IPS-20b (cell line): ENCODE data around the gene NUSAP1.
"Not testable (repeated sequence)": the region's sequence is repeated elsewhere in the genome, so short reads cannot be mapped to it uniquely, and the experiment has no call there.

Experiments used
- H3K27ac ChIP-seq: one replicate; pipeline ENCODE4 v1.5.1; 2013; ENCODE audit warnings: low read length
- H3K27me3 ChIP-seq: 2 replicates; pipeline ENCODE4 v1.6.1; 2013; ENCODE audit warnings: mild to moderate bottlenecking, low read length, inconsistent platforms; ENCODE audit not compliant: insufficient read depth
- H3K36me3 ChIP-seq: 2 replicates; pipeline ENCODE4 v1.6.1; 2013; ENCODE audit warnings: low read depth, mild to moderate bottlenecking, inconsistent platforms, low read length, moderate library complexity; ENCODE audit not compliant: insufficient read depth
- H3K4me1 ChIP-seq: 2 replicates; pipeline ENCODE4 v1.6.1; 2013; ENCODE audit warnings: mild to moderate bottlenecking, control low read depth, inconsistent platforms, low read length, moderate library complexity; ENCODE audit not compliant: insufficient read depth
- H3K4me3 ChIP-seq: 2 replicates; pipeline ENCODE4 v1.5.1; 2013; ENCODE audit warnings: mild to moderate bottlenecking, low read length, inconsistent platforms
- H3K9ac ChIP-seq: 2 replicates; pipeline ENCODE4 v1.6.1; 2013; ENCODE audit warnings: low read depth, mild to moderate bottlenecking, inconsistent platforms, low read length, moderate library complexity
- H3K9me3 ChIP-seq: 2 replicates; pipeline ENCODE4 v1.6.1; 2013; ENCODE audit warnings: mild to moderate bottlenecking, low read depth, low read length, inconsistent platforms; ENCODE audit not compliant: insufficient read depth

The NUSAP1 gene

GRCh38 chr15:41332194-41333025, at the start of gene NUSAP1, which contains the start of gene OIP5:
Gene NUSAP1 (plus strand): TSS chr15:41332881. CDS start chr15:41332958, 77 bp downstream.
Gene OIP5 (minus strand): TSS chr15:41332591. CDS start chr15:41332561, 30 bp downstream.
- Histone ChIP-seq H3K4me1 (no peaks in the 10 kb centered on the region), H3K36me3 (0 out of 2 replicates have a peak, but pooled peaks cover 15% of the 10 kb centered on the region), H3K9me3 (no peaks in the 10 kb centered on the region)

GRCh38 chr15:41282980-41283652, 49.6 kb upstream of the NUSAP1 start:
- peak overlapping the region; percentile 99 for H3K9ac ChIP-seq
- H3K9me3 ChIP-seq, H3K27me3 ChIP-seq, H3K4me1 ChIP-seq: not testable (repeated sequence)
- peak overlapping the region; percentile 62 for H3K27ac ChIP-seq
- peaks cover 50% of the 10 kb centered on the region for H3K36me3 ChIP-seq
- H3K4me3 ChIP-seq: peak overlapping the region; percentile 98

More at GRCh38 chr15:41332194-41333025, at the start of gene NUSAP1, which contains the start of gene OIP5:
- Histone ChIP-seq H3K27ac (peak within 1 kb of the TSS; percentile 92), H3K4me3 (peak within 1 kb of the TSS; percentile 95), H3K9ac (peak within 1 kb of the TSS; percentile 99), H3K27me3 (no peaks in the 10 kb centered on the region)

GRCh38 chr15:41283653-41284426, 48.8 kb upstream of the NUSAP1 start:
- Histone ChIP-seq H3K9me3 (no peaks in the 10 kb centered on the region), H3K4me3 (peak overlapping the region; percentile 98), H3K9ac (peak overlapping the region; percentile 99), H3K36me3 (peaks cover 53% of the 10 kb centered on the region), H3K27ac (peak overlapping the region; percentile 62), H3K4me1 (peaks cover 5% of the 10 kb centered on the region; the same call in 1 of the 2 replicates), H3K27me3 (no peaks in the 10 kb centered on the region)

- H3K4me1 ChIP-seq: peaks cover 5% of the 10 kb centered on the region; the same call in 1 of the 2 replicates
- H3K9ac ChIP-seq: peak overlapping the region; percentile 99
- H3K27ac ChIP-seq: peak overlapping the region; percentile 62
- no peaks in the 10 kb centered on the region for H3K9me3 ChIP-seq
- peak overlapping the region; percentile 98 for H3K4me3 ChIP-seq
- H3K27me3 ChIP-seq: no peaks in the 10 kb centered on the region
- H3K36me3 ChIP-seq: peaks cover 52% of the 10 kb centered on the region
Observed at GRCh38 chr15:41284427-41285177, 48.1 kb upstream of the NUSAP1 start.

- peaks cover 5% of the 10 kb centered on the region; the same call in 1 of the 2 replicates for H3K4me1 ChIP-seq
Observed at GRCh38 chr15:41285285-41285684, 47.4 kb upstream of the NUSAP1 start.

GRCh38 chr15:41286665-41287333, 45.9 kb upstream of the NUSAP1 start:
- no peaks in the 10 kb centered on the region for H3K27me3 ChIP-seq
- H3K4me3 ChIP-seq: no peak overlapping the region
- peaks cover 5% of the 10 kb centered on the region; the same call in 1 of the 2 replicates for H3K4me1 ChIP-seq
- H3K9ac ChIP-seq: no peak overlapping the region
- no peak overlapping the region for H3K27ac ChIP-seq
- no peaks in the 10 kb centered on the region for H3K9me3 ChIP-seq
- peaks cover 64% of the 10 kb centered on the region for H3K36me3 ChIP-seq

More at GRCh38 chr15:41285285-41285684, 47.4 kb upstream of the NUSAP1 start:
- Histone ChIP-seq H3K27ac (peak overlapping the region; percentile 62), H3K9me3 (no peaks in the 10 kb centered on the region), H3K36me3 (peaks cover 50% of the 10 kb centered on the region), H3K9ac (peak overlapping the region; percentile 99), H3K4me3 (peak overlapping the region; percentile 98), H3K27me3 (no peaks in the 10 kb centered on the region)

- Histone ChIP-seq H3K4me1 (peaks cover 5% of the 10 kb centered on the region; the same call in 1 of the 2 replicates), H3K4me3 (no peak overlapping the region), H3K9me3 (no peaks in the 10 kb centered on the region), H3K27me3 (no peaks in the 10 kb centered on the region), H3K9ac (no peak overlapping the region), H3K27ac (no peak overlapping the region), H3K36me3 (peaks cover 76% of the 10 kb centered on the region)
Observed at GRCh38 chr15:41288464-41288863, 44.2 kb upstream of the NUSAP1 start.

- peaks cover 87% of the 10 kb centered on the region for H3K36me3 ChIP-seq
- no peak overlapping the region for H3K27ac ChIP-seq
- no peaks in the 10 kb centered on the region for H3K27me3 ChIP-seq
- no peaks in the 10 kb centered on the region for H3K9me3 ChIP-seq
- peaks cover 5% of the 10 kb centered on the region; the same call in 1 of the 2 replicates for H3K4me1 ChIP-seq
- H3K9ac ChIP-seq: no peak overlapping the region
- no peak overlapping the region for H3K4me3 ChIP-seq
Observed at GRCh38 chr15:41289953-41290352, 42.7 kb upstream of the NUSAP1 start.

GRCh38 chr15:41291065-41291631, 41.5 kb upstream of the NUSAP1 start:
- Histone ChIP-seq H3K4me3 (no peak overlapping the region), H3K9ac (no peak overlapping the region), H3K4me1 (no peaks in the 10 kb centered on the region), H3K36me3 (peaks cover 86% of the 10 kb centered on the region), H3K9me3 (no peaks in the 10 kb centered on the region), H3K27me3 (no peaks in the 10 kb centered on the region), H3K27ac (no peak overlapping the region)

GRCh38 chr15:41292521-41292920, 40.2 kb upstream of the NUSAP1 start:
- H3K4me1 ChIP-seq: no peaks in the 10 kb centered on the region
- peaks cover 86% of the 10 kb centered on the region for H3K36me3 ChIP-seq
- H3K4me3 ChIP-seq: no peak overlapping the region
- no peak overlapping the region for H3K27ac ChIP-seq
- no peaks in the 10 kb centered on the region for H3K27me3 ChIP-seq
- H3K9ac ChIP-seq: no peak overlapping the region
- H3K9me3 ChIP-seq: no peaks in the 10 kb centered on the region
